ENCODE results near the gene F2RL1.
"Not testable (repeated sequence)": the region's sequence is repeated elsewhere in the genome, so short reads cannot be mapped to it uniquely, and the experiment has no call there.

Gene F2RL1

DNA sequence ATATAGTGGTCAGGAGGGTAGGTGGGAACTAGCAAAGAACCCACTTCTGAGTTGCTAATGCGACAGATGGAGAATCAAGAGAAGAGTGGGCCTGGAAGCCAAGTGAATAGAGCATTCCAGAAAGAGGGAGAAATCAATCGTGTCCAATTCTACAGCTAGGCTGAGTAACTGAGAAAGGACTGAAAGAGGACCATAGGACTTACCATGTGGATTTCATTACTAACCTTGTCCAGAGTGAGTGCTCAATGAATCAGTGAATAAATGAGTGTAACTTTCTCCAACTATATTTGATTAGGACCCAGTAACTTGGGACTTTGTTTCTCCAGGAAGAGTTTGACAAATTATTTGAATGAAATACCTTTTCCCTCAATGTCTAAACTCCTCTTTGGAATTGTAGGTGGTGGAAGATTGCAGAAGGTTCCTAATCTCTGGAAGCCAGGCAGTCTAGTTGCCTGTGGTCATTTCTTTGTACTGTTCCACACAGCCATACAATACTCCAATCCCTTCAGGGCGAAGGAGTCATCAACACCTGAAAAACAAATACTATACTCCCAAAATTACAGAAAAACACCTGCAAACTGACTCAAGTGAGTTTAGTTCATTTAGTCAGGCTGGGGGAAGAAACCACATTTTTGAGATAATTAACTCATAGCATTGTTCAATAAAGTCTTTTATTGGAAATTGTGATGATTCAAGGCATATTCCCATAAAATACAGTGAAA, 2.6 kb upstream of the F2RL1 start:
- no peak overlapping the region for H3K4me3 ChIP-seq (ENCODE audit: low read depth, low read length)
- TF ChIP-seq, protein P1, sequence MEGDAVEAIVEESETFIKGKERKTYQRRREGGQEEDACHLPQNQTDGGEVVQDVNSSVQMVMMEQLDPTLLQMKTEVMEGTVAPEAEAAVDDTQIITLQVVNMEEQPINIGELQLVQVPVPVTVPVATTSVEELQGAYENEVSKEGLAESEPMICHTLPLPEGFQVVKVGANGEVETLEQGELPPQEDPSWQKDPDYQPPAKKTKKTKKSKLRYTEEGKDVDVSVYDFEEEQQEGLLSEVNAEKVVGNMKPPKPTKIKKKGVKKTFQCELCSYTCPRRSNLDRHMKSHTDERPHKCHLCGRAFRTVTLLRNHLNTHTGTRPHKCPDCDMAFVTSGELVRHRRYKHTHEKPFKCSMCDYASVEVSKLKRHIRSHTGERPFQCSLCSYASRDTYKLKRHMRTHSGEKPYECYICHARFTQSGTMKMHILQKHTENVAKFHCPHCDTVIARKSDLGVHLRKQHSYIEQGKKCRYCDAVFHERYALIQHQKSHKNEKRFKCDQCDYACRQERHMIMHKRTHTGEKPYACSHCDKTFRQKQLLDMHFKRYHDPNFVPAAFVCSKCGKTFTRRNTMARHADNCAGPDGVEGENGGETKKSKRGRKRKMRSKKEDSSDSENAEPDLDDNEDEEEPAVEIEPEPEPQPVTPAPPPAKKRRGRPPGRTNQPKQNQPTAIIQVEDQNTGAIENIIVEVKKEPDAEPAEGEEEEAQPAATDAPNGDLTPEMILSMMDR (IDR thresholded peaks at IDR 0.05; ENCODE audit: low read depth, low read length) = no peak

DNA sequence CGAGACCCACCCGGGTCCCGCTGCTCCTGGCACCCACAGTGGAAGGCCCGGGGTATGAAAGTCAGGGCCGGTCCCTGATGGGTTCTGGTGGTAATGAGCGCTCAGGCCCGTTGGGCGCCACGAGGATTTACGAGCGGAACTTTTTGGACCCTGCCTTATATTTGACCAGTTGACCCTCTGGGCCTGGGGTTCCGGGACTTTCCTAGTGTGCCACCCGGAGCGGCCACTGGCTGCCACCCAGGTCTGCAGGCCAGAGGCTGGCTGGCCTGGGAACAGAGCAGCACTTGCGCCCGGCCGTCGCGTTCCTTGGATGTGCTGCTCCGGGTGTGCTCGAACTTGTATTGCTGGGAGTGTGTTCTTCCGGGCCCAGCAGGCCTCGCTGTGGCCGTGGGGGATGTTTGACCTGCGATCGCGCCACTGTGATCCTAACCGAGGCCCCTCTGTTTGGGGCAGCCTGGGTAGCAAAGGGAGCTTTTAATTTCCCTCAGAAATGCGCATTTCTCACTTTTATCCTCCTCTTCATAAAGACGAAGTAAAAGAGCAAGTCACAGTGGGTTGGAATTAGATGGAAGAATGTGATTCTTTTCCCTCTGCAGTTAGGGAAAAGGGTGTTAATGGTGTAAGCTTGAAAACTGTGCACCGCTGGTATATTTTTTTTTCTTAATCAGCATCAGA, 1.2 kb downstream of the F2RL1 start:
- H3K4me3 ChIP-seq (ENCODE audit: low read depth, low read length) = peak overlapping the region; percentile 66

DNA sequence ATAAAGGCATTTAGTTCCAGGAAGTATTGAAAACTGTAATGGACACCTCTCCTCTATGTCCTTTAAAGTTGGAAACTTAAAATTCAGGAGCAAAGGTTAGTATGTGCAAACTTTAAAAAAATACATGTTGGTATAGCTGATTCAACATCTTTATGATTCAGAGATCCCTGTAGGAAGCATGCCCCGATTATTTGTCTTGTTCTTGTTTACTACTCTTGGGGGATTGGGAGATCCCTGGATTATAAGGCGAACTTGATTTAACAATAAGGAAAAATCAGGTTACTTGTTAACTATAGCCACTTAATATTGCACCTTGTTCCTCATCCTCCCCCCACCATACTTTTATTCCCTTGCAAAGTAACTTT, 1.7 kb downstream of the F2RL1 start:
- H3K4me3 ChIP-seq (ENCODE audit: low read depth, low read length) = no peak overlapping the region

More for the DNA sequence above, 1.2 kb downstream of the F2RL1 start:
- TF ChIP-seq, protein P1 (IDR thresholded peaks at IDR 0.05; ENCODE audit: low read depth, low read length) = no peak

DNA sequence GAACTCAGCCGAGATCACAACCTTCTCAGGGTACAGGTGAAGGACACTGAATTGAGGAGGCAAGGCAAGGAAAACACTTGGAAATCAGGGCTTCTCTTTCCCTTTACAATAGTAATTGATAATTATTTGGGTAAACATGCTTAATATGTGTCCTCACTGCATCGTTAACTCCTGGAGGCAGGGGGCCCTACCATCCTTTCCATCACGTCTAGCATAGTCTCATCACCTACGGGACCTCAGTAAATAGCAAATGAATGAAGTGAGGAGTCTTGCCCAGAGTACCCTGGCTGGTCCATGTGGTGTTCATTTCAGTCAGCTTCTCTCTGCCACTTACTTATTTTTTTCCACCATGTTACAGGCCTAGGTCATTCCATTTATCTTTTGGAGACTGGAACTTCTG, 2.3 kb downstream of the F2RL1 start:
- TF ChIP-seq, protein P1 (IDR thresholded peaks at IDR 0.05; ENCODE audit: low read depth, low read length) = no peak
- no peak overlapping the region for H3K4me3 ChIP-seq (ENCODE audit: low read depth, low read length)

More for the DNA sequence above, 1.7 kb downstream of the F2RL1 start:
- TF ChIP-seq, protein P1 (IDR thresholded peaks at IDR 0.05; ENCODE audit: low read depth, low read length) = no peak

DNA sequence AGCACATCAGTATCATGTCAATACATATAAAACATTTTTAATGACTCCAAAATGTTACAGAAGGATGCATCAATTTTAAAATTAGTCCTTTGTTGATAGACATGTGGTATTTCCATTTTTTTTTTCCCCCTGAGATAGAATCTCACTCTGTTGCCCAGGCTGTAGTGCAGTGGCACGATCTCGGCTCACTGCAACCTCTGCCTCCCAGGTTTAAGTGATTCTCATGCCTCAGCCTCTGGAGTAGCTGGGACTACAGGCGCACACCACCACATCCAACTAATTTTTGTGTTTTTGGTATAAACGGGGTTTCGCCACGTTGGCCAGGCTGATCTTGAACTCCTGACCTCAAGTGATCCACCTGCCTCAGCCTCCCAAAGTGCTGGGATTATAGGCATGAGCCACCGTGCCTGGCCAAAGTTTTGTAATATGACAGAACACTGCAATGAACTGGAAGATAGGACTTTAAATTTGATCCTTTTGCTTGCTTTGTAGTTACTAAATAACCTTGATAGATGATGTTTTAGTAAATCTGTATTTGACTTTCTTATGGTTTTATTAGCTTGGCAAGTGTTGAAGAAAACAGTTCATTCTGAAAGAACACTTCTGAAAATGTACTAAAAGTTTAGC, 3.4 kb downstream of the F2RL1 start:
- H3K4me3 ChIP-seq (ENCODE audit: low read depth, low read length) = not testable (repeated sequence)

DNA sequence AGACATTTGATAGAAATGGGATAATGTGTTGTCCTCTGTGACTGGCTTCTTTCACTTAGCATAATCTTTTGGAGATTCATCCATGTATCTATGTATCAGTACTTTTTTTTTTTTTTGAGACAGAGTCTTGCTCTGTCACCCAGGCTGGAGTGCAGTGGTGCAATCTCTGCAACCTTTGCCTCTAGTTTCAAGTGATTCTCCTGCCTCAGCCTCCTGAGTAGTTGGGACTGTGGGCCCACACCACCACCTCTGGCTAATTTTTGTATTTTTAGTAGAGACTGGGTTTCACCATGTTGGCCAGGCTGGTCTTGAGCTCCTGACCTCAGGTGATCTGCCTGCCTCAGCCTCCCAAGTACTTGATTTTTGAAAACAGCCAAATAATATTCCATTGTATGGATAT, 7.6 kb downstream of the F2RL1 start:
- H3K4me3 ChIP-seq (ENCODE audit: low read depth, low read length) = not testable (repeated sequence)

DNA sequence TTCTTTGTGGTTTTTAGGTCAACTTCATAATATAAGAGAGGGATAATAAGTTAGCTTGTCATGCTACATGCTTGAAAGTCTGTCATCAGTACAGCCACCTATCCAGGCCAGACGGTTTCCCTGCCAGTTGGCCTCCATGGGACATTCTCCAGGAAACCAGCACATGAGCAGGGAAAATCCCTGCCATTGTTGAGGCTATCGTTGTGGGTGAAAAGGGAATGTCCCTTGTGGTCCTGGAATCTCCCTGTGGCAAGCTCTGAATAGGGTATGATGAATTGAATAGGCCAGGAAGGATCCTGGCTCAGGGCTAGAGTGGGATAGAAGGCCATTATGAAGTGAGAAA, 12.3 kb downstream of the F2RL1 start:
- TF ChIP-seq, protein P1 (IDR thresholded peaks at IDR 0.05; ENCODE audit: low read depth, low read length) = no peak
- no peak overlapping the region for H3K4me3 ChIP-seq (ENCODE audit: low read depth, low read length)

DNA sequence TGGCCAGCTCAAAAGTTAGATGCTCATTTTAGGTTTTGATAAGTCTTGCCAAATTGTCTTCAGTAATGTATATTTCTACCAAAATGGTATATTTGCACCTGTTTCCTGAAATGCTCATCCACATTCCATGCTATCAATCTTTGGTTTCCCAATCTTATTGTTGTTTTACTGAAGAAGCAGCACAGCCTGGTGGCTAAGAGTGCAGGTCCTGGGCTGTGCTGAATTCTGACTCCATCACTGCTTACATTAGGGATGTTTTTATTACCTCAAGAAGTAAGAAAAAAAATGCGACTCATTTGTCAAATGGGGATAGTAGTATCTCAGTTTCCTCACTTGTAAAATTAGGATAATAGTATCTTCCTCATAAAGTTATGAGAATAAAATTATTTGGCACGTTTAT, 17.4 kb downstream of the F2RL1 start:
- H3K4me3 ChIP-seq (ENCODE audit: low read depth, low read length) = no peak overlapping the region
- TF ChIP-seq, protein P1 (IDR thresholded peaks at IDR 0.05; ENCODE audit: low read depth, low read length) = no peak
